ENCODE measurements around the gene PGM5. TPM values are rescaled to one million over a fixed set of nuclear protein-coding genes. Genes with fewer than 3 reads are reported as not detected.

The PGM5 gene
- total RNA-seq, 1 donor from 2014 or later: not detected

GRCh38 chr9:68472119-68472518 lies 115.7 kb downstream of the PGM5 start:
- Mint-ChIP-seq H3K27ac (ENCODE audit: unreplicated experiment) (no peak overlapping the region), H3K36me3 (ENCODE audit: low read depth) (no peaks in the 10 kb centered on the region), H3K4me1 (ENCODE audit: low read depth) (no peaks in the 10 kb centered on the region), H3K9me3 (ENCODE audit: low read depth) (no peaks in the 10 kb centered on the region), H3K4me3 (ENCODE audit: unreplicated experiment) (no peak overlapping the region), H3K27me3 (ENCODE audit: low read depth) (peaks cover 5% of the 10 kb centered on the region)
- no peak for DNase-seq (ENCODE audit: low spot score)
- TF ChIP-seq, protein P1, sequence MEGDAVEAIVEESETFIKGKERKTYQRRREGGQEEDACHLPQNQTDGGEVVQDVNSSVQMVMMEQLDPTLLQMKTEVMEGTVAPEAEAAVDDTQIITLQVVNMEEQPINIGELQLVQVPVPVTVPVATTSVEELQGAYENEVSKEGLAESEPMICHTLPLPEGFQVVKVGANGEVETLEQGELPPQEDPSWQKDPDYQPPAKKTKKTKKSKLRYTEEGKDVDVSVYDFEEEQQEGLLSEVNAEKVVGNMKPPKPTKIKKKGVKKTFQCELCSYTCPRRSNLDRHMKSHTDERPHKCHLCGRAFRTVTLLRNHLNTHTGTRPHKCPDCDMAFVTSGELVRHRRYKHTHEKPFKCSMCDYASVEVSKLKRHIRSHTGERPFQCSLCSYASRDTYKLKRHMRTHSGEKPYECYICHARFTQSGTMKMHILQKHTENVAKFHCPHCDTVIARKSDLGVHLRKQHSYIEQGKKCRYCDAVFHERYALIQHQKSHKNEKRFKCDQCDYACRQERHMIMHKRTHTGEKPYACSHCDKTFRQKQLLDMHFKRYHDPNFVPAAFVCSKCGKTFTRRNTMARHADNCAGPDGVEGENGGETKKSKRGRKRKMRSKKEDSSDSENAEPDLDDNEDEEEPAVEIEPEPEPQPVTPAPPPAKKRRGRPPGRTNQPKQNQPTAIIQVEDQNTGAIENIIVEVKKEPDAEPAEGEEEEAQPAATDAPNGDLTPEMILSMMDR (IDR thresholded peaks at IDR 0.05): no peak

DNA sequence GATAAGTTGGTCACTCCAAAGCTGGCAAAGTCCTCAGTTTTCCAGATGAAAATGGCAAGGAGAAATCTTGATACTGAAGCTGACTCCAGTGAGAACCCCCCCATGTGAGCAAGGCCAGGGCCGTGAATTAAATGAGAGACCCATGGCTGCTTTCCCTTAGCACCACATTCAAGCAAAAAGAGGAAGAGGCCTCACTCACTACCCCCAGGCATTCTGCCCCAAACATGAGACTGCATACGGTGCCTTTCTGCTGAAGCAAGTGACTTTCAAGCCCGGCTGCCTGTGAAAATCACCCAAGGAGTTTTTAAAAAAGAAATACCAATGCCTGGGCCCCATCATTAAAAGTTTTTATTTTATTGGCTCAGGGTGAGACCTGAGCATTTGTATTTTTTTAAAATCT lies 117.4 kb downstream of the PGM5 start:
- Mint-ChIP-seq H3K27ac (ENCODE audit: unreplicated experiment) (no peak overlapping the region), H3K9me3 (ENCODE audit: low read depth) (no peaks in the 10 kb centered on the region), H3K36me3 (ENCODE audit: low read depth) (no peaks in the 10 kb centered on the region), H3K4me3 (ENCODE audit: unreplicated experiment) (no peak overlapping the region), H3K4me1 (ENCODE audit: low read depth) (no peaks in the 10 kb centered on the region), H3K27me3 (ENCODE audit: low read depth) (peaks cover 2% of the 10 kb centered on the region)
- TF ChIP-seq, protein P1 (IDR thresholded peaks at IDR 0.05): no peak
- DNase-seq (ENCODE audit: low spot score): no peak

- Mint-ChIP-seq H3K9me3 (ENCODE audit: low read depth) (no peaks in the 10 kb centered on the region), H3K4me1 (ENCODE audit: low read depth) (no peaks in the 10 kb centered on the region), H3K27me3 (ENCODE audit: low read depth) (peaks cover 2% of the 10 kb centered on the region), H3K27ac (ENCODE audit: unreplicated experiment) (no peak overlapping the region), H3K4me3 (ENCODE audit: unreplicated experiment) (no peak overlapping the region), H3K36me3 (ENCODE audit: low read depth) (no peaks in the 10 kb centered on the region)
- TF ChIP-seq, protein P1 (IDR thresholded peaks at IDR 0.05): no peak
- no peak for DNase-seq (ENCODE audit: low spot score)
These were observed 120.0 kb downstream of the PGM5 start for GRCh38 chr9:68476422-68476821.

DNA sequence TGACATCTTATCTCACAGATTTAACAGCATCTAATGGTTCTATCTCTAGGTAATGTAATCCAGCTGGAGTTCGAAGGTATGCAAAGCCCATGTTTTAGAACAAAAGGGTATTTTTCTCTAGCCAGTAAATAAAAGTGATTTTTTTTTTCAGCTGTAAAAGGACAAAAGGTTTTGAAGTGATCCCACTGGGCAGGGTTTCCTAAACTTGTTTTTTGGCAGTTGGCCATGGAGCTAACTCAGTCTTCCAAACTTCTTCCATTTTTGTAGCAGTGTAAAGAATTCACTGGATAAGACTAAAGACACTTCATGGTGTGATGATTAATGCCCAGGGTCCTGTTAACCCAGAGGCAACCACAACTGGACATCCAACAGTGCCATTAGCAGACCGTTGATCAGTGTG lies 120.4 kb downstream of the PGM5 start:
- H3K27ac Mint-ChIP-seq (ENCODE audit: unreplicated experiment): no peak overlapping the region
- no peak overlapping the region for H3K4me3 Mint-ChIP-seq (ENCODE audit: unreplicated experiment)
- TF ChIP-seq, protein P1 (IDR thresholded peaks at IDR 0.05): no peak
- no peaks in the 10 kb centered on the region for H3K36me3 Mint-ChIP-seq (ENCODE audit: low read depth)
- peaks cover 2% of the 10 kb centered on the region for H3K27me3 Mint-ChIP-seq (ENCODE audit: low read depth)
- DNase-seq (ENCODE audit: low spot score): no peak
- no peaks in the 10 kb centered on the region for H3K4me1 Mint-ChIP-seq (ENCODE audit: low read depth)
- H3K9me3 Mint-ChIP-seq (ENCODE audit: low read depth): no peaks in the 10 kb centered on the region

DNA sequence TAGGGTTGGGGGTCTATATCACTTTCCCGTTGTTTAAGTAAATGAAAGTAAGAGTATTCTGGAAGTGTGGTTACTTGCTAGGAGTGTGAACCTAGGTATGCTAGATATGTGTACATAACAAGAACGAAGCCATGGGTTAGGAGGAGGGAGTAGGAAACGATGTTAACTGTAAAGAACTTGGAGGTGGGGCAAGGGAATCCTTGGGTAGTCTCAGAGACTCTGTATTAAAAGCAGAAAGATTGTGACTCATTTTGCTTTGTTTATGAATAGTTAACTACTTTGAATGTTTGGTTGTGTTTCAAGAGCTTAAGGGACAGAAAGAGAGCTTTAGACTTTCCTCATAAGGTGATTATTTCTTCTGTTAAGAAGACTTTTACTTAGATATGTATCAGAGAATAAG lies 124.4 kb downstream of the PGM5 start:
- no peaks in the 10 kb centered on the region for H3K36me3 Mint-ChIP-seq (ENCODE audit: low read depth)
- H3K9me3 Mint-ChIP-seq (ENCODE audit: low read depth): no peaks in the 10 kb centered on the region
- no peak overlapping the region for H3K4me3 Mint-ChIP-seq (ENCODE audit: unreplicated experiment)
- no peaks in the 10 kb centered on the region for H3K4me1 Mint-ChIP-seq (ENCODE audit: low read depth)
- DNase-seq (ENCODE audit: low spot score): no peak
- no peak overlapping the region for H3K27ac Mint-ChIP-seq (ENCODE audit: unreplicated experiment)
- no peaks in the 10 kb centered on the region for H3K27me3 Mint-ChIP-seq (ENCODE audit: low read depth)
- TF ChIP-seq, protein P1 (IDR thresholded peaks at IDR 0.05): no peak

All from chondrocyte (in vitro differentiated cells).